ENCODE results near the gene PTPRH. TPM values are rescaled to one million over a fixed set of nuclear protein-coding genes. Genes with fewer than 3 reads are reported as not detected.

The PTPRH gene
- total RNA-seq, 2 donors from 2014 or later: 0.11 TPM; not detected in 1

- Mint-ChIP-seq H3K27me3 (no peaks in the 10 kb centered on the region), H3K9me3 (no peaks in the 10 kb centered on the region), H3K4me1 (ENCODE audit: low read depth in 2 of 2) (peaks cover 44 to 46% of the 10 kb centered on the region in 2 donors), H3K27ac (no peak overlapping the region), H3K36me3 (peaks cover 10% of the 10 kb centered on the region), H3K4me3 (no peak overlapping the region)
- no peak for DNase-seq (ENCODE audit: low spot score)
- ATAC-seq: no peak
Observed at GRCh38 chr19:55249841-55250240, 40.5 kb upstream of the PTPRH start.

- Mint-ChIP-seq H3K4me1 (ENCODE audit: low read depth in 2 of 2) (peaks cover 35 to 36% of the 10 kb centered on the region in 2 donors), H3K27me3 (no peaks in the 10 kb centered on the region), H3K4me3 (no peak overlapping the region), H3K9me3 (no peaks in the 10 kb centered on the region), H3K36me3 (peaks cover 10% of the 10 kb centered on the region), H3K27ac (peak overlapping the region; percentile 49 to 72)
- DNase-seq (ENCODE audit: low spot score): no peak
- ATAC-seq: no peak
Observed at GRCh38 chr19:55248704-55249103, 39.4 kb upstream of the PTPRH start.

- Mint-ChIP-seq H3K4me3 (no peak overlapping the region), H3K27me3 (no peaks in the 10 kb centered on the region), H3K9me3 (no peaks in the 10 kb centered on the region), H3K4me1 (ENCODE audit: low read depth in 2 of 2) (peaks cover 30 to 31% of the 10 kb centered on the region in 2 donors), H3K36me3 (peaks cover 10% of the 10 kb centered on the region), H3K27ac (peak overlapping the region; percentile 49 to 72)
- DNase-seq (ENCODE audit: low spot score) (no peak), ATAC-seq (no peak)
Observed at GRCh38 chr19:55248166-55248675, 38.9 kb upstream of the PTPRH start.

GRCh38 chr19:55247621-55248099 lies 38.4 kb upstream of the PTPRH start:
- H3K36me3 Mint-ChIP-seq: peaks cover 14% of the 10 kb centered on the region
- no peak for DNase-seq (ENCODE audit: low spot score)
- peak overlapping the region in 1 of 2 donors; percentile 72 for H3K27ac Mint-ChIP-seq
- ATAC-seq: no peak
- H3K4me3 Mint-ChIP-seq: no peak overlapping the region
- no peaks in the 10 kb centered on the region for H3K9me3 Mint-ChIP-seq
- H3K4me1 Mint-ChIP-seq (ENCODE audit: low read depth in 2 of 2): peaks cover 29 to 31% of the 10 kb centered on the region in 2 donors
- no peaks in the 10 kb centered on the region for H3K27me3 Mint-ChIP-seq

- Mint-ChIP-seq H3K4me3 (no peak overlapping the region), H3K27ac (no peak overlapping the region), H3K9me3 (no peaks in the 10 kb centered on the region), H3K36me3 (peaks cover 13% of the 10 kb centered on the region), H3K27me3 (no peaks in the 10 kb centered on the region), H3K4me1 (ENCODE audit: low read depth in 2 of 2) (peaks cover 28 to 32% of the 10 kb centered on the region in 2 donors)
- ATAC-seq (no peak), DNase-seq (ENCODE audit: low spot score) (no peak)
Observed at GRCh38 chr19:55246462-55247451, 37.5 kb upstream of the PTPRH start.

GRCh38 chr19:55245236-55245904 lies 36.1 kb upstream of the PTPRH start:
- H3K27me3 Mint-ChIP-seq: no peaks in the 10 kb centered on the region
- H3K9me3 Mint-ChIP-seq: no peaks in the 10 kb centered on the region
- no peak overlapping the region for H3K4me3 Mint-ChIP-seq
- DNase-seq (ENCODE audit: low spot score) (peak; percentile 59), ATAC-seq (no peak)
- H3K4me1 Mint-ChIP-seq (ENCODE audit: low read depth in 2 of 2): peaks cover 16 to 24% of the 10 kb centered on the region in 2 donors
- no peak overlapping the region for H3K27ac Mint-ChIP-seq
- H3K36me3 Mint-ChIP-seq: peaks cover 6% of the 10 kb centered on the region

- DNase-seq (ENCODE audit: low spot score): peak; percentile 25
- no peaks in the 10 kb centered on the region for H3K9me3 Mint-ChIP-seq
- H3K36me3 Mint-ChIP-seq: peaks cover 6% of the 10 kb centered on the region
- H3K4me1 Mint-ChIP-seq (ENCODE audit: low read depth in 2 of 2): peaks cover 15 to 21% of the 10 kb centered on the region in 2 donors
- peak overlapping the region in 1 of 2 donors; percentile 63 for H3K27ac Mint-ChIP-seq
- H3K27me3 Mint-ChIP-seq: no peaks in the 10 kb centered on the region
- H3K4me3 Mint-ChIP-seq: no peak overlapping the region
- ATAC-seq: no peak
Observed at GRCh38 chr19:55244004-55244680, 34.8 kb upstream of the PTPRH start.

GRCh38 chr19:55242517-55242916 lies 33.2 kb upstream of the PTPRH start:
- Mint-ChIP-seq H3K9me3 (no peaks in the 10 kb centered on the region), H3K4me1 (ENCODE audit: low read depth in 2 of 2) (peaks cover 5 to 9% of the 10 kb centered on the region in 2 donors), H3K27ac (peak overlapping the region in 1 of 2 donors; percentile 10), H3K4me3 (no peak overlapping the region), H3K27me3 (no peaks in the 10 kb centered on the region), H3K36me3 (peaks cover 6% of the 10 kb centered on the region)
- no peak for DNase-seq (ENCODE audit: low spot score)
- no peak for ATAC-seq

- no peak overlapping the region for H3K27ac Mint-ChIP-seq
- no peaks in the 10 kb centered on the region for H3K9me3 Mint-ChIP-seq
- no peak overlapping the region for H3K4me3 Mint-ChIP-seq
- ATAC-seq: no peak
- peaks cover 7% of the 10 kb centered on the region for H3K36me3 Mint-ChIP-seq
- no peaks in the 10 kb centered on the region for H3K27me3 Mint-ChIP-seq
- no peak for DNase-seq (ENCODE audit: low spot score)
- peaks cover 5 to 9% of the 10 kb centered on the region in 2 donors for H3K4me1 Mint-ChIP-seq (ENCODE audit: low read depth in 2 of 2)
Observed at GRCh38 chr19:55241935-55242464, 32.7 kb upstream of the PTPRH start.

GRCh38 chr19:55241143-55241934 lies 32.0 kb upstream of the PTPRH start:
- H3K27me3 Mint-ChIP-seq: no peaks in the 10 kb centered on the region
- no peak overlapping the region for H3K27ac Mint-ChIP-seq
- H3K9me3 Mint-ChIP-seq: no peaks in the 10 kb centered on the region
- peaks cover 13% of the 10 kb centered on the region for H3K36me3 Mint-ChIP-seq
- DNase-seq (ENCODE audit: low spot score) (peak; percentile 32), ATAC-seq (no peak)
- H3K4me3 Mint-ChIP-seq: no peak overlapping the region
- peaks cover 5 to 9% of the 10 kb centered on the region in 2 donors for H3K4me1 Mint-ChIP-seq (ENCODE audit: low read depth in 2 of 2)

- H3K27ac Mint-ChIP-seq: no peak overlapping the region
- peaks cover 5 to 12% of the 10 kb centered on the region in 2 donors for H3K4me1 Mint-ChIP-seq (ENCODE audit: low read depth in 2 of 2)
- H3K27me3 Mint-ChIP-seq: no peaks in the 10 kb centered on the region
- H3K36me3 Mint-ChIP-seq: peaks cover 16% of the 10 kb centered on the region
- no peaks in the 10 kb centered on the region for H3K9me3 Mint-ChIP-seq
- ATAC-seq: no peak
- H3K4me3 Mint-ChIP-seq: no peak overlapping the region
- DNase-seq (ENCODE audit: low spot score): no peak
Observed at GRCh38 chr19:55240713-55241020, 31.4 kb upstream of the PTPRH start.

- DNase-seq (ENCODE audit: low spot score): no peak
- Mint-ChIP-seq H3K4me1 (ENCODE audit: low read depth in 2 of 2) (peaks cover 12 to 22% of the 10 kb centered on the region in 2 donors), H3K27ac (no peak overlapping the region), H3K27me3 (no peaks in the 10 kb centered on the region), H3K4me3 (no peak overlapping the region), H3K9me3 (no peaks in the 10 kb centered on the region), H3K36me3 (peaks cover 29% of the 10 kb centered on the region)
- ATAC-seq: peak in 1 of 2 donors; percentile 4
Observed at GRCh38 chr19:55239004-55239403, 29.7 kb upstream of the PTPRH start.

Data from natural killer cell treated with Interleukin-12 subunit alpha and Interleukin-12 subunit beta and Interleukin-15 and Interleukin-18, amount 100 ng/mL, for 72 hours (primary cell).